ENCODE measurements around the gene TRPM2.

Gene TRPM2

DNA sequence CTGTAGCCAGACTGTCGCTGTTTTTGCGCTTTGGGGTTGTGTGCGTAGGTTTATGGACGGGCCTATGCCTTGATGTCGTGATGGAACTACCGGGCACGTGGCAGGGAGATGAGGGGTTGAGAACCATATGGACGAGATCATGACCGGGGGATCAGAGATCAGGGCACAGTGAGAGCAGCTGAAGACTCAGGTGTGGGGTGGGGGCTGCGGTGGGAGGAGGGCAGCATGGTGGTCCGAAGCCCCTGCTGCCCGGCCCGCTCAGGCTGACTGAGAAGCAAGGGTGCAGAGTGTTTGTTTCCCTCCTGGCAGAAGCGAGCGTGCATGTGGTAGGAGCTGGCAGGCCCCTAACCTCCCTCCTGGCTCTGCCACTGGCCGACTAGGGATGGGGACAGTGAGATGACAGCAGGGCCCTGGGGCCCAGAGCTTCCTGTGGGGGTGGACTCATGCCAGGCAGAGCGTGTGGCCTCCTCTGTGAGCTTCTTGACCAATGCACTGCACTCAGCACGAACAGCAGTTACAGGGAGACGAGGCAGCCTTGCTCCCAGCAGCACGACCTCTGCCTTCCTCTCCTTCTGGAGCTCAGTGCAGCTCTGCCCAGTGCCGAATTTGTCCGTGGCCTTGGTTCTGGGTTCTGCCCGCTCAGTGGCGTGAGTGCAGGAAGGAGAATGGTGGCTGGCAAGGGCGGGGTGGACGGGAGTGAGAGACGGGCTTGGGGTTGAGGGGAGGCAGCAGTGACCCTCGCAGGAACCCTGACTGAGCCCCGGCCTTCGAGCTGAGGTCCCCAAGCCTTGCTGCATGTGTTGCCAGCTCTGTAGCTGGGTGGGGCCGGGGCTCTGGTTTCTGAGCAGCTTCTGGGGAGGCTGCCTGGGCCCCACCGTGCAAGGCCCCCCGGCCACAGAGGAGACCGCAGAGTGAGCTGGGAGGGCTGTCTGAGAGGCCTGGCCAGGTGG is 79.7 kb downstream of the TRPM2 start:
- no peak overlapping the region for H3K4me3 ChIP-seq (ENCODE audit: low read depth, low read length)
- no peak for TF ChIP-seq CTCF (IDR thresholded peaks at IDR 0.05; ENCODE audit: borderline replicate concordance, insufficient read depth, low read depth, low read length)

DNA sequence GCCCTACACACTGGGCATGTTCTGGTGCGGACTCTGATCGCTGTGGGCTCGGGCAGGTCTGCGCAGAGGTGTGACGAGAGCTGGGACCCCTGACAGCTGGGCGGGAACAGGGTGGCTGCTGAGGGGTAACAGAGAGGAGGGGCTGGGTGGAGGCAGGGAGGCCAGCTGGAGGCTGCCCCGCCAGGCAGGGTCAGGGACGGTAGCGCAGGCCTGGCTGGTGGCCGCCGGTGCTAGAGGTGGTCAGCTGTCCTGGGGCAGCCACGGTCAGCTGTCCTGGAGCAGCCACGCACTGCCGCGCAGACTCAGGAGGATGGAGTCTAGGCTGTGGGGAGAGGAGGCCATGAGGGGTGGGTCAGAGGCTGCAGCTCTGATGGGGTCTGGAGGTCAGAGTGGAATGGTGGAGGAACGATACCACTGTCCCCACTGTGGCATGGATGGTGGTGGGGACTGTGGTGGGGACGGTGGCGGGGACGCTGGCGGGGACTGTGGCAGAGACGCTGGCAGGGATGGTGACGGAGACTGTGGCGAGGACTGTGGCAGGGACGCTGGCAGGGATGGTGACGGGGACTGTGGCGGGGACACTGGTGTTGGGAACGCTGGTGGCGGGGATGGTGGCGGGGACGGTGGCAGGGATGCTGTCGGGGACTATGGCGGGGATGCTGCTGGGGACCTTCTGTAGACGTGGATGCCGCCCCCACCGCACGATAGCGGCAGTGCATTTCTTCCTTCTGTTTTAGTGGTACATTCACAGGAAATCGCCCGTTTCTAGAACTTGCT is 80.6 kb downstream of the TRPM2 start:
- H3K4me3 ChIP-seq (ENCODE audit: low read depth, low read length): no peak overlapping the region
- no peak for TF ChIP-seq CTCF (IDR thresholded peaks at IDR 0.05; ENCODE audit: borderline replicate concordance, insufficient read depth, low read depth, low read length)

DNA sequence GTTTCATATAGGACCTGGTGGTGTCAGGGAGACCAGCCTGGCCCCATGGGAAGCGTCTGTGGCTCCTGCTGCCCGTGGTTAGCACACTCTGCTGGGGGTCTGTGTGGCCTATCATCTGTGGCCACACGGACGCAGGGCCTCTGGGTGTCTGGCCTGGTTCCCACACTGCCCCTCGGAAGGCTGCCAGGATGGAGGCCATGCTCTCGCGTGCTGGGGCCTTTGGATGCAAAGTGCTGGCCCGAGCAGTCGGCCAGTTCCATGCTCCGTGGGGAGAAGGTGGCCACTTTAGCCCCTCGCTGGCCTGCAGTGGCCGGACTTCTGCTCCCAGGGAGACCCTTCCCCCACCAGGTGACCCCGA is 81.1 kb downstream of the TRPM2 start:
- TF ChIP-seq CTCF (IDR thresholded peaks at IDR 0.05; ENCODE audit: borderline replicate concordance, insufficient read depth, low read depth, low read length): no peak
- H3K4me3 ChIP-seq (ENCODE audit: low read depth, low read length): no peak overlapping the region

DNA sequence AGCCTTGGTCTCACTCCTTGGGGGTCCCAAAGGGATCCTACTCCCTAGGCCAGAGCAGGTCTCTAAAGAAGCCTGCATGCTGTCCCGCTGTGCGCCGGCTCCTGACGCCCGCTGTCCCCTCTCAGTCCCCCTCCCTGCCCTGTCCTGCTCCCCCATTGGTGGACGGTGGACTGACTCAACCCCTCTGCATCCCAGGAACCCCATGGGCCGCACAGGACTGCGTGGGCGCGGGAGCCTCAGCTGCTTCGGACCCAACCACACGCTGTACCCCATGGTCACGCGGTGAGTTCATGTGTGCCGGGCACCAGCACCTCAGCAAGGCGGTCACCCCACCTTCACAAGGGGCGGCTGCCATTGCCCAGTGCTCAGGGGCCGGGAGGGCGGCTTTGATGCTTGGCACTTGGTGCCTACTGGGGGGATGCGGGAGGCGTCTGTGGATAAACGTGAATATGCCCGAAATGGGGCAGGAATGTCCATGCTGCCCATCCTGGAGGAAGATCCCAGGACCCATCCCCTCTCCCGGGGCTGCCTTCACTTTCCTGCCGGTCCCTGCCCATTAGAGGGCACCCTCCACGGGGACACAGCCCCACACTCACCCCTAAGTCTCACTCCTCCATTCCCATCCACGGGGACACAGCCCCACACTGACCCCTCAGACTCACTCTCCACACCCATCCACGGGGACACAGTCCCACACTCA is 81.7 kb downstream of the TRPM2 start:
- no peak overlapping the region for H3K4me3 ChIP-seq (ENCODE audit: low read depth, low read length)
- no peak for TF ChIP-seq CTCF (IDR thresholded peaks at IDR 0.05; ENCODE audit: borderline replicate concordance, insufficient read depth, low read depth, low read length)

- no peak for TF ChIP-seq CTCF (IDR thresholded peaks at IDR 0.05; ENCODE audit: borderline replicate concordance, insufficient read depth, low read depth, low read length)
- no peak overlapping the region for H3K4me3 ChIP-seq (ENCODE audit: low read depth, low read length)
Observed at GRCh38 chr21:44436111-44436611, 82.7 kb downstream of the TRPM2 start.

- no peak overlapping the region for H3K4me3 ChIP-seq (ENCODE audit: low read depth, low read length)
- TF ChIP-seq CTCF (IDR thresholded peaks at IDR 0.05; ENCODE audit: borderline replicate concordance, insufficient read depth, low read depth, low read length): no peak
Observed at GRCh38 chr21:44436958-44437357, 83.5 kb downstream of the TRPM2 start.

Measured in GM12875 (cell line).